Calu3 (cell line): ENCODE measurements around the gene OR2L8. TPM values are rescaled to one million over a fixed set of nuclear protein-coding genes. Genes with fewer than 3 reads are reported as not detected.

Source experiments
- Bru-seq: library from RNA; stranded (reverse); fragments of 400-500 nt; gene quantifications from one replicate; lab custom pipeline; 2021; lab: Mats Ljungman, UMichigan
- BruChase-seq, 2 experiments: library from RNA; stranded (reverse); fragments of 400-500 nt; gene quantifications; one replicate each; lab custom pipeline; 2021; lab: Mats Ljungman, UMichigan
- BruUV-seq: library from RNA; stranded (reverse); fragments of 400-500 nt; replicated peaks from 2 replicates; lab custom pipeline; 2021; lab: Mats Ljungman, UMichigan
- CTCF ChIA-PET: fragments of 300-600 bp; sonication (Branson Sonifier 250); formaldehyde crosslinking; loops from one replicate; lab custom pipeline; 2022; ENCODE audit warnings: antibody characterized with exemption; lab: Charles Lee
- DNase-seq: peaks from one replicate; pipeline ENCODE4 v3.0.0; 2022
- H3K27ac Mint-ChIP-seq: one replicate; pipeline ENCODE4 v1.8.0; 2022; ENCODE audit warnings: mixed read lengths; ENCODE audit not compliant: unreplicated experiment
- H3K27me3 Mint-ChIP-seq: one replicate; pipeline ENCODE4 v1.8.0; 2022; ENCODE audit warnings: mixed read lengths; ENCODE audit not compliant: unreplicated experiment
- H3K36me3 Mint-ChIP-seq: one replicate; pipeline ENCODE4 v1.8.0; 2022; ENCODE audit warnings: mild to moderate bottlenecking, moderate library complexity, mixed read lengths; ENCODE audit not compliant: insufficient read depth, unreplicated experiment
- H3K4me1 Mint-ChIP-seq: one replicate; pipeline ENCODE4 v1.8.0; 2022; ENCODE audit warnings: mild to moderate bottlenecking, low read depth, mixed read lengths; ENCODE audit not compliant: unreplicated experiment
- H3K4me3 Mint-ChIP-seq: one replicate; pipeline ENCODE4 v1.8.0; 2022; ENCODE audit warnings: mild to moderate bottlenecking, low read depth, moderate library complexity, mixed read lengths; ENCODE audit not compliant: unreplicated experiment
- H3K9me3 Mint-ChIP-seq: one replicate; pipeline ENCODE4 v1.8.0; 2022; ENCODE audit warnings: low read depth, mixed read lengths; ENCODE audit not compliant: unreplicated experiment
- intact Hi-C: fragments of 100-400 bp; cut with micrococcal nuclease; formaldehyde crosslinking; loops from one replicate; pipeline ENCODE4 v1.10.0; 2022; ENCODE audit not compliant: unreplicated experiment
- long read RNA-seq: library from polyadenylated mRNA; stranded (forward); transcript quantifications from one replicate; pipeline ENCODE4 v2.0.0, GENCODE V29; 2022
- total RNA-seq: library from RNA; stranded (reverse); gene quantifications from 2 replicates; pipeline ENCODE4 v1.2.3, GENCODE V29; 2022
- TF ChIP-seq, protein P1 (sequence below): fragments of 200-600 bp; IDR thresholded peaks from one replicate; pipeline ENCODE4 v1.8.0; 2022; ENCODE audit warnings: antibody characterized with exemption; ENCODE audit not compliant: unreplicated experiment

The OR2L8 gene
- total RNA-seq (not detected in 2 replicates), Bru-seq, nascent RNA (not detected), BruChase-seq, experiment 1, labeled RNA remaining after a 6-hour chase (not detected), BruChase-seq, experiment 2, labeled RNA remaining after a 2-hour chase (not detected)
- long read RNA-seq: 0 reads

GRCh38 chr1:247948558-247948957 is at the start of gene OR2L8:
TSS of gene OR2L8 (plus strand) at chr1:247948858. CDS start at chr1:247948858, 0 bp downstream.
- H3K36me3 Mint-ChIP-seq: no peaks in the 10 kb centered on the region
- H3K4me3 Mint-ChIP-seq: no peak within 1 kb of the TSS
- no TSS peak for BruUV-seq
- TF ChIP-seq, protein P1, sequence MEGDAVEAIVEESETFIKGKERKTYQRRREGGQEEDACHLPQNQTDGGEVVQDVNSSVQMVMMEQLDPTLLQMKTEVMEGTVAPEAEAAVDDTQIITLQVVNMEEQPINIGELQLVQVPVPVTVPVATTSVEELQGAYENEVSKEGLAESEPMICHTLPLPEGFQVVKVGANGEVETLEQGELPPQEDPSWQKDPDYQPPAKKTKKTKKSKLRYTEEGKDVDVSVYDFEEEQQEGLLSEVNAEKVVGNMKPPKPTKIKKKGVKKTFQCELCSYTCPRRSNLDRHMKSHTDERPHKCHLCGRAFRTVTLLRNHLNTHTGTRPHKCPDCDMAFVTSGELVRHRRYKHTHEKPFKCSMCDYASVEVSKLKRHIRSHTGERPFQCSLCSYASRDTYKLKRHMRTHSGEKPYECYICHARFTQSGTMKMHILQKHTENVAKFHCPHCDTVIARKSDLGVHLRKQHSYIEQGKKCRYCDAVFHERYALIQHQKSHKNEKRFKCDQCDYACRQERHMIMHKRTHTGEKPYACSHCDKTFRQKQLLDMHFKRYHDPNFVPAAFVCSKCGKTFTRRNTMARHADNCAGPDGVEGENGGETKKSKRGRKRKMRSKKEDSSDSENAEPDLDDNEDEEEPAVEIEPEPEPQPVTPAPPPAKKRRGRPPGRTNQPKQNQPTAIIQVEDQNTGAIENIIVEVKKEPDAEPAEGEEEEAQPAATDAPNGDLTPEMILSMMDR: no peak
- no peak for DNase-seq
- CTCF ChIA-PET: no interaction called here
- no peaks in the 10 kb centered on the region for H3K4me1 Mint-ChIP-seq
- intact Hi-C loops: no loop called here
- peaks cover 41% of the 10 kb centered on the region for H3K9me3 Mint-ChIP-seq
- H3K27ac Mint-ChIP-seq: no peak within 1 kb of the TSS
- no peaks in the 10 kb centered on the region for H3K27me3 Mint-ChIP-seq

- no peak for DNase-seq
- no TSS peak for BruUV-seq
- no peak overlapping the region for H3K4me3 Mint-ChIP-seq
- H3K27ac Mint-ChIP-seq: no peak overlapping the region
- no peaks in the 10 kb centered on the region for H3K36me3 Mint-ChIP-seq
- intact Hi-C loops: no loop called here
- peaks cover 19% of the 10 kb centered on the region for H3K9me3 Mint-ChIP-seq
- CTCF ChIA-PET: no interaction called here
- H3K4me1 Mint-ChIP-seq: no peaks in the 10 kb centered on the region
- TF ChIP-seq, protein P1: no peak
- no peaks in the 10 kb centered on the region for H3K27me3 Mint-ChIP-seq
Measured at GRCh38 chr1:247904122-247904521, 44.5 kb upstream of the OR2L8 start.

DNA sequence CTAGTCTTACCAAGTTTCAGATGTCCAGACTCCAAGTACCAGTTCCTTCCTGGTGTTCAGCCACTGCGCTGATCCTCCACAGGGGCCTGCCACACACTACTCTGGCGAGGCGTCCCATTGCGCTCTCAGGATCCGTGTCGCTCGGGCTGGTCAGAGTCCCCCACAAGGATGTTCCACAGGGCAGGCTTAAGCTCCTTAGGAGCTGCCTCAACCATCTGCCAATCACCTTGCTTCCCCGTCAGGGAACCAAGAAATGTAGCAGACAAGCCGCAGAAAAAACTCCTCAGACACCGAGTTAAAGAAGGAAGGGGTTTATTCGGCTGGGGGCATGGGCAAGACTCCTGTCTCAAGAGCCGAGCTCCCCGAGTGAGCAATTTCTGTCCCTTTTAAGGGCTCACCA is 43.5 kb upstream of the OR2L8 start:
- Mint-ChIP-seq H3K27ac (no peak overlapping the region), H3K27me3 (no peaks in the 10 kb centered on the region), H3K4me3 (no peak overlapping the region), H3K4me1 (no peaks in the 10 kb centered on the region), H3K36me3 (no peaks in the 10 kb centered on the region), H3K9me3 (peaks cover 22% of the 10 kb centered on the region)
- CTCF ChIA-PET: no interaction called here
- intact Hi-C loops: no loop called here
- TF ChIP-seq, protein P1: no peak
- no TSS peak for BruUV-seq
- DNase-seq: no peak

GRCh38 chr1:247905910-247906503 is 42.7 kb upstream of the OR2L8 start:
- no peaks in the 10 kb centered on the region for H3K27me3 Mint-ChIP-seq
- no peaks in the 10 kb centered on the region for H3K36me3 Mint-ChIP-seq
- TF ChIP-seq, protein P1: no peak
- CTCF ChIA-PET: no interaction called here
- DNase-seq: no peak
- no peak overlapping the region for H3K27ac Mint-ChIP-seq
- no peaks in the 10 kb centered on the region for H3K4me1 Mint-ChIP-seq
- intact Hi-C loops: no loop called here
- H3K9me3 Mint-ChIP-seq: peaks cover 26% of the 10 kb centered on the region
- BruUV-seq: no TSS peak
- no peak overlapping the region for H3K4me3 Mint-ChIP-seq
